DMS53 (cell line): ENCODE data around the gene DYSF.
"Not testable (repeated sequence)": the region's sequence is repeated elsewhere in the genome, so short reads cannot be mapped to it uniquely, and the experiment has no call there.

Source experiments
- DNase-seq: peaks from one replicate; lab custom pipeline; 2025; lab: John Stamatoyannopoulos, UW

The DYSF gene

GRCh38 chr2:71647356-71647755 is 194.0 kb downstream of the DYSF start:
- DNase-seq: no peak

DNA sequence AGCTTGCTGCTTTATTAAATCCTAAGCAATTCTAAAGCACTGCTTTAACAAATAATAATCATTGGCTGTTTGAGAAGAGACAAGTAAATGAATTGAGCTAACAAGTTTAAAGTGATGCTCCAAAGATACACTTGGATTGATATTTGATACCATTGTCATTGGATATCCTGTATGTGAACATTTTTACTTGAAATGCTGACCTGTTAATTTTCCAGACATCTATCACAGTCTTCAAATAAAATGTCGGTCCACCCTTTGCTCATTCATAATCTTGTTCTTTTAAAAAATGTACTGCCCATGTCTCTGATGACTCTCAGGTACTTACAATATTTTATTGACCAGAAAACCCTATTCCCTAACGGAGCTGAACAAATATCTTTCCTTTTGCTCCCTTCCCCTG is 202.1 kb downstream of the DYSF start:
- DNase-seq: no peak

- DNase-seq: not testable (repeated sequence)
These were observed 204.9 kb downstream of the DYSF start for GRCh38 chr2:71658256-71658655.

DNA sequence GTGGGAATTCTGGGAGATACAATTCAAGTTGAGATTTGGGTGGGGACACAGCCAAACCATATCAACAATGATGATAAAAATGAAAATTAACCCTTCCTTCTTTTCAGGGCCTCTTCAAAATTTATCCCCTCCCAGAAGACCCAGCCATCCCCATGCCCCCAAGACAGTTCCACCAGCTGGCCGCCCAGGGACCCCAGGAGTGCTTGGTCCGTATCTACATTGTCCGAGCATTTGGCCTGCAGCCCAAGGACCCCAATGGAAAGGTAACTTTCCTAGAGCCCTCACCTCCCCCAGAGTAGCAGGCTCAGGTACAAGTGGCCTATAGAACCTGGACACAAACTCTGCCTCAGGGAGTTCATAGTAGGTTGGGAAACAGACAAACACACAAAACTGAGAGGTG is 205.4 kb downstream of the DYSF start:
- no peak for DNase-seq

DNA sequence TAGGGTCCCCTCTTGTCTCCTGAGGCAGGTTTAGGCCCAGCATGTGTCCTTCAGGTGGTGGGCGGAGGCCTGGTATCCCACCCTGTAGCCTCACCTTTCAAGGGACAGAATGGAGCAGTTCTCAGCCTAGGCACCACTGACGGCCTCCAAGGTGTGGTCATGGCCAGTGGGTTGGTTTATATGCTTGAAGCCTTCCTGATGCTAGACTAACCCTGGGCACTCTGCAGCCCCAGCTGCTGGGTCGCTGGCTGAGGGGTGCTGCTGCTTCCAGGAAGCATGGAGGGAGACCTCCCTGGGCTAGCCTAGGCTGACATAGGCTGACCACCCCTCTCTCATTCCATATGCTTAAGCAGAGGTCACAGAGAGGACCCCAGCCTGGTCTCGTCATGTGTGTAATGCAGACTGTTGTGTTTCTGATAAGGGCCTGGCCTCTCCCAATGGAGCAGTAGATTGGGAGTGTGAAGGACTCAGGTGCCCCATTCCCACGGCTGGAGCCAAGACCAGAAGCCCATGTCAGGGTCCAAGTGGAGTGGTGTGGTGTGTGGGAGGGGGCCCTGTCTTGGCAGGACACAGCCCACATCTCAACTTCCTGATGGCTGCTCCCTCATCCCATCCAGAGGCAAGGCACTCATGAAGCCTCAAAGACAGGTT is 206.6 kb downstream of the DYSF start:
- DNase-seq: no peak

GRCh38 chr2:71661782-71662181 is 208.4 kb downstream of the DYSF start:
- DNase-seq: no peak

DNA sequence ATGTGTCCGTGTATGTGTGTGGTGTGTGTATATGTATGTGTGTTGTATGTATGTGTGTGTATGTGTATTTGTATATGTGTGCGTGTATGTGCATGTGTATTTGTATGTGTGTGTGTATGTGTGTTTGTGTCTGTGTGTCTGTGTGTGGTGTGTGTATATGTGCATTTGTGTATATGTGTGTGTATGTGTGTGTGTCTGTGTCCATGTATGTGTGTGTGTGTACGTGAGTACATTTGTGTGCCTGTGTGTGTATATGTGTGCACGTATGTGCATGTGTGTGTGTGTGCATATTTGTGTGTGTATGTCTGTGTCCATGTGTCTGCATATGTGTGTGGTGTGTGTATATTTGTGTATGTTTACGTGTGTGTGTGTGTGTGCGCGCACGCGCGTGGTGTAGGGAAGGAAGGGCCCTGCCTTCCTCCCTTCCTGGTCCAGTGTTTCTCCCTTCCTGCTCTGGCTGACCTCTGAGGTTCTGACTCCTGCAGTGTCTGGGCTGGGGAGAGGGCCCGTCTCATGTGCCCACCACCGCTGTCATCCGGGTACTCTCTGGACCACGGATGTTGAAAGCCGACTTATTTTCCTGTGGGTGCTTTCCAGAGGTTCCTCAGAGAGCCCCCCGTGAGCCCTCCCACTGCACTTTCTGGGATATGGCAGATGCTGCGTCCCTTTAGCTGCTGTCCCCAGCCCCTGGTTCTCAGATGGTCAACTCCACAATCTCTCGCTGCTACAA is 209.5 kb downstream of the DYSF start:
- no peak for DNase-seq

DNA sequence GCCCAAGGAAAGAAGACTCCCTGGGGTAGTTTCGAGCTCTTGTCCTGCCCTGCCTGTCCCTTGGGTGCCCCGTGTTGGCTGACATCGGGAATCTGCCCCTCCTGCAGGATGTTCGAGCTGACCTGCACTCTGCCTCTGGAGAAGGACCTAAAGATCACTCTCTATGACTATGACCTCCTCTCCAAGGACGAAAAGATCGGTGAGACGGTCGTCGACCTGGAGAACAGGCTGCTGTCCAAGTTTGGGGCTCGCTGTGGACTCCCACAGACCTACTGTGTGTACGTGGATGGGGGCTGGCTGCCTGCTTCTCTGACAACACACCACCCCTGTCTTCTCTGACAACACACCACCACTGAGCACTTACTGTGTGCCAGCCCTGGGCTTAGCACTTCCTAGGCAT is 210.8 kb downstream of the DYSF start:
- DNase-seq: no peak

DNA sequence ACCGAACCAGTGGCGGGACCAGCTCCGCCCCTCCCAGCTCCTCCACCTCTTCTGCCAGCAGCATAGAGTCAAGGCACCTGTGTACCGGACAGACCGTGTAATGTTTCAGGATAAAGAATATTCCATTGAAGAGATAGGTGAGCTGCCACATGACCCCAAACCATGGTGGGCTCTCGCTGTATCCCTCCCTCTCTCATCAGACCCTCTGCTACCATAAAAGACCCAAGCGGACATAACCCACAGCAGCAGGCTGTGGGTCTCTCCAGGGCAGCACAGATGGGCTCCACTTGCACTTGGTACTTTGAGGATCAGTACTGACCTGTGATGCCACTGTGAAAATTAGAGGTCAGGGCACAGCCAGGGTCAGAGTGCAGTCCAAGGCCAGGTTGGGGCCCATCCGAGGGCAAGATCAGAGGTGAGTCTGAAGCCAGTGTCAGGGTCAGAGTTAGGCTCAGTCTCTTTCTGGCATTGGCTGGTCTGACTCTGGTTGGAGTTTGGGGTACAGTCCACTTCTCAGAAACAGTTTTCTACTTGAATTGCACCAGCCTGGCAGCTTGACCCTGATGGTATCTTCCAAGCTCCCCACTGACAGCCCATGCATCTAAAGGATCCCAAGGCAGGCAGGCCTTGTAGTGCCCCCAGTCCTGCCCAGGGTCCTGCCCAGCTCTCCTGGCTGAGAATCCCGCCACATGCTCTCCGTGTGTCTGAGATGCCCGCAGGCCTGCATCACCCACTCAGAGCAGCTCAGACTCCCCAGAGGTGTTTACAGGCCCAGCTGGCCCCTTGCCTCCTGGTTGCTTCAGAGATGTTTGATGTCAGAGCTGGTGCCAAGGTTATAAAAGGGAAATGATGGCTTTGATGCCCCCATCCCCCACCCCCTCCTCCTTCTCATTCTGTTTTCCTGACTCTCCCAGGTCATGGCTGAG is 212.1 kb downstream of the DYSF start:
- DNase-seq: no peak

GRCh38 chr2:71666094-71666474 is 212.7 kb downstream of the DYSF start:
- DNase-seq: no peak

GRCh38 chr2:71667256-71668182 is 214.2 kb downstream of the DYSF start:
- DNase-seq: no peak

DNA sequence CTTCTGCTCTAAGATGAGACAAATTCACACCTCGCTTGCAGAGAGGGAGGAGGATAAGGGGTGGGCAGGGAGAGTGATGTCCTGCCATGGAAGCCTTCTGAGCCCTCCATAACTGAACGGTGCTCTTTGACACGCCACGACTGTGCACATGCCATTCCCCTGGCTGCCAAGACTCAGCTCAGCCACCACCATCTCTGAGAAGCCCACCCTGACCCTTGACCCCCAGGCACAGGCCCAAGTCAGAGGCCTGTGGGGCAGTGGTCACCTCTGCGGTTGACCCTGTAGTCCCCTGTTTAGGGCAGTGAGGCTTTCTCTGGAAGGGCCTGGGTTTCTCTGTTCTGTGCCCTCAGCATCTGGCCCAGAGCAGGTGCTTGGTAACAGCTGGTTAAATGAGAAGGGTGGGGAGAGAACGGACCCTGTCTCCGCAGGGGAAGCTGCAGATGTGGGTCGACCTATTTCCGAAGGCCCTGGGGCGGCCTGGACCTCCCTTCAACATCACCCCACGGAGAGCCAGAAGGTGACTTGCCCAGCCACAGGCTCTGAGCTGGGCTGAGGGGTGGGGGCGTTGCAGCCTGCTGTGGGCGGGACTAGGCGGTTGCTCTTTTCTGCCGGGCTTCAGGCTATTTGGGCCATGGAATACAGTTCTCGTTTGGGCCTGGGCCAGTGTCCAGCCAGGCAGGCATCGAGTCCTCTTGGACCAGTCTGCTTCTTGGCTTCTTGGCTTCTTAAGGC is 215.1 kb downstream of the DYSF start:
- DNase-seq: no peak

- DNase-seq: no peak
These were observed 215.7 kb downstream of the DYSF start for GRCh38 chr2:71669058-71669456.

DNA sequence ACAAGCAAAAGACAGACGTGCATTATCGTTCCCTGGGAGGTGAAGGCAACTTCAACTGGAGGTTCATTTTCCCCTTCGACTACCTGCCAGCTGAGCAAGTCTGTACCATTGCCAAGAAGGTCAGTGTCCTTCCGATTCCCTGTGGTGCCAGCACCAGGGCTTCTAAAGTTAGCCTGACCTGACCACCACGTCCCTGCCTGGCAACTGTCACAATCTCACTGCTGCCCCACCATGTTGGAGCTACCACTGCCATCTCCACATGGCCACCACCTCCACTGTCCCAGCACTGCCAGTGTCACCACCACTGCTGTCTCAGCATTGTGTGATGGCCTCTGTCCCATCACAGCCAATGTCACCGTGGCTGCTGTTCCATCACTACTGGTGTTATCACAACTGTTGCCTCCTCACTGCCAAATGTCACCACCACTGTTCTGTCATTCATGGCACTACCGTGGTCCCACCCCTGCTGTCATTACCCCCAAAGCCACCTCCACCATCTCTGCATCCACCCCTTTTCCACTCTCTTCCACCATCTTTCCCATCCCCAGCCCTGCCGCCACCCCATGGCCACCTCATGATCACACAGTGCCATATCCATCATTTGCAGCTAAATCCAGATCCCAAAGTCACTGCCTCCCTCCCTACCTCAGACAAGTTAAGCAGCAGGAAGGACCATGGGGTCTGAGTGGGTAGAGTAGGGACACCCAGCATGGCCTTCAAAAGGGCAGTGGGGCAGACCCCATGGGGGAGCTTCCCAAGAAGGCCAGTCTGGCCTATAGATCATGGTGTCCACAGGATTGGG is 216.5 kb downstream of the DYSF start:
- DNase-seq: no peak

- no peak for DNase-seq
These were observed 217.1 kb downstream of the DYSF start for GRCh38 chr2:71670430-71670795.

DNA sequence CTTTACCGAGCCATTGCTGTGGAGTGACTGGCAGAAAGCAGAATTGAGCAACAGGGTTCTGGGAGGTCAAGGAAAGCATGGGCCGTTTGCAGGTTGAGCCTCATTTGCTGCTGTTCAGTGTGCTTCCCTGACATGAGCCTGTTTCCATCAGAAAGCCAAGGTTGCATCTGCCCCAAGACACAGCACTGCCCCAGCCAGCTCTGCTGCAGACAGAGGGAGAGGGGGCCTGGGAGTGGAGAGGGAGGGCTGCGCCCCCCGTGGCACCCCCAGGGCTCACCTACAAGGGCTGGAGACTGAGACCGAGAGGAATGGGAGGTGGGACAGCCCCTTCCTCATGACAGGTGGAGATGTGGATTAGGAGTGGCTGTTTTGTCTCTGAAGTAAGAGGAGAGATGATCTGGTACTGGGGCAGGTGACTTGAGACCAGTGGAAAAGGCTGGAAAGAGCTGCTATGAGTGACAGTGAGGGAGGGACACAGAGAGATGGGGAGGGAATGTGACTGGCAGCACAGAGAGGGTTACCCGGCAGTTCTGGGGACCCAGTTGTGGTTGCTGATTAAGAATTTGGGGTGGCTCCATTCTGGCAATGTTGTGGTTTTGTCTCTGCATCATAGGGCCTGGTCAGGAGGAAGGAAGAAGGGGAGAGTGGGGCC is 218.0 kb downstream of the DYSF start:
- no peak for DNase-seq

GRCh38 chr2:71671895-71672825 is 218.8 kb downstream of the DYSF start:
- no peak for DNase-seq
